Epithelial cell of prostate (primary cell): Measurements from ENCODE around the gene ARHGEF35.
"Not testable (repeated sequence)": the region's sequence is repeated elsewhere in the genome, so short reads cannot be mapped to it uniquely, and the experiment has no call there.

ENCODE experiments used
- DNase-seq: peaks from one replicate; pipeline ENCODE4 v3.0.0-alpha.2; 2011; ENCODE audit warnings: low read depth, low spot score
- H3K27ac ChIP-seq: fragments of 450-650 bp; 2 replicates; pipeline ENCODE4 v1.5.1; 2017; ENCODE audit warnings: mild to moderate bottlenecking

The ARHGEF35 gene

GRCh38 chr7:144195212-144195872, at the start of gene ARHGEF35:
Gene ARHGEF35 (minus strand): TSS chr7:144195833. CDS start chr7:144188383, 7,450 bp downstream.
- H3K27ac ChIP-seq, DNase-seq: not testable (repeated sequence)

GRCh38 chr7:144245372-144245771, 49.7 kb upstream of the ARHGEF35 start:
- not testable (repeated sequence) for DNase-seq, H3K27ac ChIP-seq

GRCh38 chr7:144239365-144239764, 43.7 kb upstream of the ARHGEF35 start, which contains the start of gene OR2A42:
Gene OR2A42 (minus strand): TSS chr7:144239605. CDS start chr7:144232843, 6,762 bp downstream.
- DNase-seq, result not testable (repeated sequence)

GRCh38 chr7:144238530-144239082, 43.0 kb upstream of the ARHGEF35 start:
- H3K27ac ChIP-seq, DNase-seq: not testable (repeated sequence)

More at GRCh38 chr7:144239365-144239764, 43.7 kb upstream of the ARHGEF35 start, which contains the start of gene OR2A42:
- not testable (repeated sequence) for H3K27ac ChIP-seq

- H3K27ac ChIP-seq, DNase-seq: not testable (repeated sequence)
Measured at GRCh38 chr7:144233039-144233438, 37.4 kb upstream of the ARHGEF35 start.

- not testable (repeated sequence) for DNase-seq, H3K27ac ChIP-seq
Measured at GRCh38 chr7:144231027-144231426, 35.4 kb upstream of the ARHGEF35 start.

GRCh38 chr7:144228810-144229209, 33.2 kb upstream of the ARHGEF35 start:
- not testable (repeated sequence) for H3K27ac ChIP-seq, DNase-seq

GRCh38 chr7:144226866-144227265, 31.2 kb upstream of the ARHGEF35 start:
- not testable (repeated sequence) for H3K27ac ChIP-seq

GRCh38 chr7:144223675-144224074, 28.0 kb upstream of the ARHGEF35 start:
- not testable (repeated sequence) for H3K27ac ChIP-seq

More at GRCh38 chr7:144226866-144227265, 31.2 kb upstream of the ARHGEF35 start:
- DNase-seq, result not testable (repeated sequence)

GRCh38 chr7:144220531-144220930, 24.9 kb upstream of the ARHGEF35 start:
- DNase-seq, H3K27ac ChIP-seq: not testable (repeated sequence)

More at GRCh38 chr7:144223675-144224074, 28.0 kb upstream of the ARHGEF35 start:
- DNase-seq, result not testable (repeated sequence)

- H3K27ac ChIP-seq, DNase-seq: not testable (repeated sequence)
Measured at GRCh38 chr7:144219149-144219548, 23.5 kb upstream of the ARHGEF35 start.

GRCh38 chr7:144218581-144218980, 22.9 kb upstream of the ARHGEF35 start:
- DNase-seq, H3K27ac ChIP-seq: not testable (repeated sequence)

- H3K27ac ChIP-seq, DNase-seq: not testable (repeated sequence)
Measured at GRCh38 chr7:144217200-144217599, 21.6 kb upstream of the ARHGEF35 start.

- DNase-seq, result not testable (repeated sequence)
Measured at GRCh38 chr7:144205306-144205705, 9.7 kb upstream of the ARHGEF35 start.

GRCh38 chr7:144203086-144203485, 7.5 kb upstream of the ARHGEF35 start:
- H3K27ac ChIP-seq, DNase-seq: not testable (repeated sequence)

More at GRCh38 chr7:144205306-144205705, 9.7 kb upstream of the ARHGEF35 start:
- not testable (repeated sequence) for H3K27ac ChIP-seq

GRCh38 chr7:144201978-144202377, 6.3 kb upstream of the ARHGEF35 start:
- DNase-seq, result not testable (repeated sequence)

GRCh38 chr7:144198934-144199333, 3.3 kb upstream of the ARHGEF35 start:
- DNase-seq, H3K27ac ChIP-seq: not testable (repeated sequence)

More at GRCh38 chr7:144201978-144202377, 6.3 kb upstream of the ARHGEF35 start:
- not testable (repeated sequence) for H3K27ac ChIP-seq

- not testable (repeated sequence) for DNase-seq, H3K27ac ChIP-seq
Measured at GRCh38 chr7:144194453-144194852, 1.2 kb downstream of the ARHGEF35 start.

GRCh38 chr7:144193782-144194181, 1.9 kb downstream of the ARHGEF35 start:
- H3K27ac ChIP-seq, DNase-seq: not testable (repeated sequence)

GRCh38 chr7:144188578-144189171, 7.0 kb downstream of the ARHGEF35 start:
- not testable (repeated sequence) for H3K27ac ChIP-seq, DNase-seq

GRCh38 chr7:144187848-144188247, 7.8 kb downstream of the ARHGEF35 start:
- H3K27ac ChIP-seq, DNase-seq: not testable (repeated sequence)
